NCI-H774 (cell line): ENCODE results near the gene COMTD1.
"Not testable (repeated sequence)": the region's sequence is repeated elsewhere in the genome, so short reads cannot be mapped to it uniquely, and the experiment has no call there.

Experiments used
- DNase-seq: peaks from one replicate; lab custom pipeline; 2025; lab: John Stamatoyannopoulos, UW

Gene COMTD1

DNA sequence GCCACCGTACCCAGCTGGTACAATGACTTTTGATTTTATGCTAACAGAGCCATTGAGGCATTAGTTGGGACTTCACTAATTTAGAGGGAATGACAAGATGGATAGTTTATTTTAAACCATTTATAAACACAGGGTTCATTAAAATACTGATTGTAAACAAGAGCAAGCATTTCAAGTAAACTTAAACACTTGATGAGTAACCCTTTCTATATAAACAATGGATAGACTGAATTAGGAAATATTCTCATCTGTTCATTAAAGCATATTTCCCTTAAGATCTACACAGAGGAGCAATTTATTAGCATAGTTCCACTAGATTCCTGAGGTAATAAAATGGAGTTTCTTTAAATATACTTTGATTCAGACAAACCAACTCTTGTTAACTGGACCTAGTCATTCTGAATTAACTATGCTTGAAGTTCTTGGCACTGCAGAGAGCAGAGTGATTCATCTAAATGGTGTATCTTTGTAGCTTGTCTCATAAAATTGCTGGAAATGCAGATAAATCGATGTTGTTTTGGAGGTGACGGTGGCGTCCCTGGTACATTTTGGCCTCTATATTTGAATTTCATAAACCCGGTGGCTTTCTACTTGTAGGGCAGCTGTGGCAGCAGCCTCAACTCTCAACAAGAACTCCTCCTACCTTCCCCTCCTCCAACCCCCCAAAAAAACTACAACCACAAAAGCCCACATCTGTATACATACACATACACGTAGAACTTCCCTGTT lies 40.6 kb downstream of the COMTD1 start:
- no peak for DNase-seq

DNA sequence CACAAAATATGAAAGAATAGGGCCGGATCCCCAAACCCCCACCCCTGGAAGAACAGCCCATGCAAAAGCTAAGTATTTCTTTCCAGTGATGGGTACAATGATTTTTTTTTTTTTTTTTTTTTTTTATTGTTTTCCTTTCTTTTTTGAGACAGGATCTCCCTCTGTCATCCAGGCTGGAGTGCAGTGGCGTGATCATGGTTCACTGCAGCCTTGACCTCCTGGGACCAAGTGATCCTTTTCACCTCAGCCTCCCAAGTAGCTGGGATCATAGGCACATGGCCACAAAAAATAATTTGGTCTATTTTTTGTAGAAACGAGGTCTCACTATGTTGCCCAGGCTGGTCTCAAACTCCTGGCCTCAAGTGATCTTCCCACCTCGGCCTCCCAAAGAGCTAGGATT lies 41.1 kb downstream of the COMTD1 start:
- not testable (repeated sequence) for DNase-seq

DNA sequence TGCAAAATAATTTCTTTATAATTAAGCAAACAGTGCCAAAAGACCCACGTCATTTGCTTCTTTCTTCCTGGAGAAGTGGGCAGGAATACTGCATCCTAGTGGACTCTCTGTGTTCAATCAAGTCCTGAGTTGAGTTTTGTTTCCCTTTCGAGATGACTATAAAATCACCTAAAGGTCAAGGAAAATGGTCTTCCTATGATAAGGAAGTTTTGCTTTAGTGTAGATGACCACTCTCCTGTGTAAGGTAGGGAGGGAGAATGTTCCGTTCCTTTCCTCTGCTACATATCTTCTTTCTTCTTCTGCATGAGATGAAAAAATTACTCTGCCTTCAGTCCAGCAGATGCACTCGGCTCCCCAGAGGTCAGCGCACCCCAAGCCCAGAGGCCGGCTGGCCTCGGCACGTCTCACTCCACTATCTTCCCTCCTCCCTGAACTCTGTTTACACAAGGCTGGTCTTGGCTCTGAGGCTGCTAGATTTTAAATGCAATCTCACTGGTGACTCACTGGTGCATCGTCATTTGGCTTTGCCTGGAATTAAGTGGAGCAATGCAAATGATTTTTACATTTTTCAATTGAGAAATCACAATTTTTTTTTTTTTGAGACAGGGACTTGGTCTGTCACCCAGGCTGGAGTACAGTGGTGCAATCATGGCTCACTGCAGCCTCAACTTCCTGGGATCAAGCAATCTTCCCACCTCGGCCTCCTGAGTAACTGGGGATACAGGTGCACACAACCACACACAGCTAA lies 43.8 kb downstream of the COMTD1 start:
- no peak for DNase-seq

GRCh38 chr10:75189266-75190096 lies 46.3 kb downstream of the COMTD1 start:
- DNase-seq = no peak

GRCh38 chr10:75188522-75188921 lies 47.2 kb downstream of the COMTD1 start:
- not testable (repeated sequence) for DNase-seq

GRCh38 chr10:75187961-75188426 lies 47.8 kb downstream of the COMTD1 start:
- peak; percentile 33 for DNase-seq

- no peak for DNase-seq
Observed at GRCh38 chr10:75186310-75186709, 49.4 kb downstream of the COMTD1 start.
